Measurements from ENCODE around the gene UTP18.

DNA sequence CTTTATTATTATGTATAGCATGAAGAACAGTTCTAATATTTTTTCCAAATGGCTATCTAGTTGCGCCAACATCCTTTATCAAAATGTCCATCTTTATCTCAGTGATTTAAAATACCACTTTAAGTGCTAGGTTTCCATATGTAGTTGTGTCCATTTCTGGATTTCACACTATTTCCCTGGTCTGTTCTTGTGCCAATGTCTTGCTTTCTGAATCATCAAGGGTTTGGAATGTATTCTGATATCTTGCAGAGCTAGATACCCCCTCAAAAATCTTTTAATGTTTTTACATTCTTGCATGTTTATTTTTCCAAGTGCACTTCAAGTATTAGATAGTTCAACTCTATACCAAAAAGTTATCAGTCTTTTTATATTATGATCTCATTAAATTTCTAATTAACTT, 14.8 kb upstream of the UTP18 start:
- TF ChIP-seq, protein P1, sequence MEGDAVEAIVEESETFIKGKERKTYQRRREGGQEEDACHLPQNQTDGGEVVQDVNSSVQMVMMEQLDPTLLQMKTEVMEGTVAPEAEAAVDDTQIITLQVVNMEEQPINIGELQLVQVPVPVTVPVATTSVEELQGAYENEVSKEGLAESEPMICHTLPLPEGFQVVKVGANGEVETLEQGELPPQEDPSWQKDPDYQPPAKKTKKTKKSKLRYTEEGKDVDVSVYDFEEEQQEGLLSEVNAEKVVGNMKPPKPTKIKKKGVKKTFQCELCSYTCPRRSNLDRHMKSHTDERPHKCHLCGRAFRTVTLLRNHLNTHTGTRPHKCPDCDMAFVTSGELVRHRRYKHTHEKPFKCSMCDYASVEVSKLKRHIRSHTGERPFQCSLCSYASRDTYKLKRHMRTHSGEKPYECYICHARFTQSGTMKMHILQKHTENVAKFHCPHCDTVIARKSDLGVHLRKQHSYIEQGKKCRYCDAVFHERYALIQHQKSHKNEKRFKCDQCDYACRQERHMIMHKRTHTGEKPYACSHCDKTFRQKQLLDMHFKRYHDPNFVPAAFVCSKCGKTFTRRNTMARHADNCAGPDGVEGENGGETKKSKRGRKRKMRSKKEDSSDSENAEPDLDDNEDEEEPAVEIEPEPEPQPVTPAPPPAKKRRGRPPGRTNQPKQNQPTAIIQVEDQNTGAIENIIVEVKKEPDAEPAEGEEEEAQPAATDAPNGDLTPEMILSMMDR (IDR thresholded peaks at IDR 0.05): no peak
- TF ChIP-seq POLR2A (IDR thresholded peaks at IDR 0.05): no peak
